Measurements from ENCODE around the gene RHBDL3. TPM values are rescaled to one million over a fixed set of nuclear protein-coding genes. Genes with fewer than 3 reads are reported as not detected.

Gene RHBDL3
- total and polyA plus RNA-seq, 2 of the 8 experiments (the other 6 are each of a cell fraction or from before 2014, with no cell fraction given) = 9.6 to 12.2 TPM

DNA sequence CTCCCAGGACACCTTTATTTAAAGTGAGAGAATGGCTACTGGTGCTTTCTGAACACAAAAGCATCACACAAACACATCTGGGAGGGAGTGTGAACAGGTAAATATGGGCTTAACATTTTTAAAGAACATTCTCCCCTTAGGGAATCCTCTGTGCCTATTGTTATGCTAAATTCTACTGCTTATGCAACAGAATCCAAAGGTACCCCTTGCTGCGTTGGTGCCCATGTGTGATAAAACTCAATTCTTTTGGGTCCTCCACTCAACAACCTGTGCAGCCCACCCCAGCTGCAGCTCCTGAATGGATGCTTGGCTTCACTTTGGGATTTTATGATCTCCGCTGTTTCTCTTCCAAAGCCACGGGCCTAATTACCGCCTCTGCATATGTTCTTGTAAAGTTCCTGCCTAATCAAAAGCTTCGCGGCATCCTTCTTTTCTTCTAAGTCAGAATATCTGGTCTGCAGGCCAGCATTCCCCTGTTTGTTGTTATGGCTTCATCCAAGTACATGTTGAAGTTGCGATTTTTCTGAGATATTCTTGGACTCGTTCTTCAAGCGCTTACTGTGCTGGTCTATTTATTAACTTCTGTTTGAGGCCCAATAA is 23.9 kb downstream of the RHBDL3 start:
- H3K79me1 ChIP-seq (ENCODE audit: low read depth, low read length) = no peaks in the 10 kb centered on the region
- H3K9ac ChIP-seq (replicated peaks in 1 of 4; ENCODE audit: extremely low read depth in 1 of 4, low read depth in 3 of 4, low read length in 3 of 4) = no peak overlapping the region
- H4K20me1 ChIP-seq (replicated peaks in 1 of 2; ENCODE audit: control insufficient read depth in 1 of 2, insufficient read depth in 2 of 2, low read length in 2 of 2) = no peaks in the 10 kb centered on the region
- H3K9me3 ChIP-seq (ENCODE audit: insufficient read depth in 2 of 2, low read depth in 1 of 2, low read length in 1 of 2) = no peaks in the 10 kb centered on the region
- peaks cover 0 to 5% (median 0%) of the 10 kb centered on the region in 4 experiments; a peak in 2 of 8 replicates for H3K36me3 ChIP-seq (ENCODE audit: control insufficient read depth in 2 of 4, insufficient read depth in 4 of 4, low read length in 3 of 4)
- peak overlapping the region; percentile 32 for H4K5ac ChIP-seq (ENCODE audit: insufficient read length, low read depth, low read length)
- no peak overlapping the region for H3K23ac ChIP-seq (ENCODE audit: insufficient read length)
- FAIRE-seq (peak; percentile 88), DNase-seq (ENCODE audit: low read depth in 1 of 2, low spot score in 2 of 2) (no peak)
- H2BK5ac ChIP-seq (ENCODE audit: low read depth, low read length) = peak overlapping the region; percentile 95; the same call in 1 of the 2 replicates
- H3K18ac ChIP-seq (ENCODE audit: extremely low read depth, low read length) = peak overlapping the region; percentile 88
- peaks cover 13 to 28% (median 20%) of the 10 kb centered on the region in 4 experiments for H3K4me1 ChIP-seq (replicated peaks in 1 of 4; ENCODE audit: control insufficient read depth in 3 of 4, insufficient read depth in 4 of 4, low read length in 3 of 4)
- H2AK5ac ChIP-seq (ENCODE audit: low read depth, low read length) = peak overlapping the region; percentile 7
- H2BK12ac ChIP-seq (ENCODE audit: low read depth, low read length) = peak overlapping the region; percentile 97
- peak overlapping the region; percentile 30 to 40; a peak in 2 of 4 replicates for H3K4me2 ChIP-seq (ENCODE audit: insufficient read depth in 1 of 2, low read depth in 2 of 2, low read length in 2 of 2)
- peak overlapping the region; percentile 59 for H4K91ac ChIP-seq (replicated peaks; ENCODE audit: insufficient read length, low read length)
- H3K27me3 ChIP-seq (replicated peaks in 1 of 4; ENCODE audit: control insufficient read depth in 3 of 4, extremely low read depth in 1 of 4, insufficient read depth in 3 of 4, low read length in 3 of 4) = no peaks in the 10 kb centered on the region
- no peaks in the 10 kb centered on the region for H3K23me2 ChIP-seq (ENCODE audit: low read depth, low read length)
- no peak overlapping the region for H2AFZ ChIP-seq (ENCODE audit: low read length)
- no peak overlapping the region for H4K8ac ChIP-seq (ENCODE audit: extremely low read depth, insufficient read depth, low read length)
- no peaks in the 10 kb centered on the region for H3K79me2 ChIP-seq (ENCODE audit: control insufficient read depth in 1 of 2, insufficient read depth in 2 of 2, low read length in 2 of 2)
- H3K4me3 ChIP-seq (ENCODE audit: extremely low read depth in 1 of 4, insufficient read depth in 2 of 4, low read depth in 3 of 4, low read length in 4 of 4) = peak overlapping the region in 1 of 4 experiments; percentile 3; a peak in 1 of 8 replicates
- H3K4ac ChIP-seq (replicated peaks; ENCODE audit: insufficient read length, low read depth, low read length) = no peak overlapping the region
- peak overlapping the region; percentile 17; the same call in 1 of the 2 replicates for H3K27ac ChIP-seq (ENCODE audit: low read depth, low read length)
- WGBS, 2 experiments (ENCODE audit: extremely low coverage in 1 of 2, insufficient coverage in 1 of 2, insufficient read length in 1 of 2, insufficient replicate concordance in 2 of 2, low coverage in 1 of 2, low lambda C conversion rate in 2 of 2, missing lambda C conversion rate in 1 of 2) = 33% methylated on average over 9 of the region's 9 CpGs; no CpG with 5 or more reads in 1 of the 2 experiments
- ChIA-PET CTCF (ENCODE audit: partially characterized antibody) (interaction anchor here (1.0 to 2.4 kb wide), 6 partner anchors 14 to 31 kb away, joined by 3 to 9 read pairs (median 4); no protein-coding TSS in a partner anchor), POLR2A (ENCODE audit: partially characterized antibody) (interaction anchor here (0.8 to 2.3 kb wide), 8 partner anchors 8 to 31 kb away, joined by 3 to 14 read pairs (median 3); no protein-coding TSS in a partner anchor)
- peak overlapping the region; percentile 82 for H2BK20ac ChIP-seq (ENCODE audit: low read length)
- no peak overlapping the region for H2BK15ac ChIP-seq (ENCODE audit: low read length)
- no peak overlapping the region for H3K56ac ChIP-seq (replicated peaks; ENCODE audit: insufficient read length, low read depth, low read length)
- H2BK120ac ChIP-seq (replicated peaks; ENCODE audit: low read depth, low read length) = peak overlapping the region; percentile 93
- no peak overlapping the region for H3K14ac ChIP-seq (ENCODE audit: insufficient read length)
- TF ChIP-seq POLR2A (IDR thresholded peaks at IDR 0.05; ENCODE audit: control extremely low read depth in 1 of 2, low read depth in 2 of 2, low read length in 2 of 2) (peak in 1 of 2 experiments; percentile 31; a peak in 1 of 3 replicates), CHD2 (IDR thresholded peaks at IDR 0.05; ENCODE audit: low read length) (no peak), MAX (IDR thresholded peaks at IDR 0.05) (no peak), E2F6 (IDR thresholded peaks at IDR 0.05) (no peak), TAF7 (optimal IDR thresholded peaks at IDR 0.05; ENCODE audit: borderline replicate concordance, low read depth, low read length) (no peak), POU5F1 (IDR thresholded peaks at IDR 0.05; ENCODE audit: low read depth, low read length) (peak; percentile 94), SP2 (IDR thresholded peaks at IDR 0.05; ENCODE audit: low read length) (no peak), CEBPB (IDR thresholded peaks at IDR 0.05; ENCODE audit: low read depth, low read length) (peak; percentile 95), SIX5 (IDR thresholded peaks at IDR 0.05; ENCODE audit: low read depth, low read length) (no peak), SAP30 (IDR thresholded peaks at IDR 0.05; ENCODE audit: insufficient read depth, insufficient replicate concordance, low read length) (no peak), TAF1 (IDR thresholded peaks at IDR 0.05; ENCODE audit: low read depth, low read length) (0 out of 2 replicates have a peak, but pooled peaks have one; percentile 22), TCF12 (IDR thresholded peaks at IDR 0.05; ENCODE audit: low read depth, low read length) (0 out of 2 replicates have a peak, but pooled peaks have one; percentile 60)
